ENCODE results near the gene SLC26A2. TPM values are rescaled to one million over a fixed set of nuclear protein-coding genes. Genes with fewer than 3 reads are reported as not detected.
A peak's percentile ranks its signal among the peaks of the same experiment; 100 is the strongest.
"Not testable (repeated sequence)": the region's sequence is repeated elsewhere in the genome, so short reads cannot be mapped to it uniquely, and the experiment has no call there.

SLC26A2 gene
- total and polyA plus RNA-seq, 12 donors = 1.3 to 9.6 (median 5.4) TPM

DNA sequence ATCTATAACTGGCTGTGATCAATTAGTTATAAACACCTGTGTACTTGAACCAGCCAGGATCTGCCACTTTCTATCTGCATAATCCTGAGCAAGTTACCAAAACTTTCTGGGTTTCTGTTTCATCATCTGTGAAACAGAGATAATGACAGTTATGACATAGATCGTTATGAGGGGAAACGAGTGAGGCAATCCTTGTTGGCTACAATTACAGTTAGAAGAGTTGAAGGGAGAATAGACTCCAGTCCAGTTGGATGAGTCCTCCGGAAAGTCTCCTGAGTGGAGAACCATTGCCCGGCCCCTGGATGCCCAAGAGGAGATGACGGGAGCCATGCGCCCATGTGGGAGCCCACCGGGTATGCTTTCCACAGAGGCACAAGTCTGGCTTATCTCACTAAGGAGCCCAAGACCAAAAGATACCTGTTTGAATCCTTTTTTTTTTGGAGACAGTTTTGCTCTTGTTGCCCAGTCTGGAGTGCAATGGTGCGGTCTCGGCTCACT is 20.4 kb upstream of the SLC26A2 start:
- WGBS, 2 donors = 77 to 83% methylated on average over 9 of the region's 9 CpGs
- ATAC-seq (peak in 1 of 8 donors; percentile 34), DNase-seq (no peak)
- Histone ChIP-seq H3K27me3 (no peaks in the 10 kb centered on the region), H3K36me3 (no peaks in the 10 kb centered on the region), H3K4me1 (peaks cover 0 to 28% (median 12%) of the 10 kb centered on the region in 9 donors), H3K9me3 (no peaks in the 10 kb centered on the region), H3K4me3 (no peak overlapping the region), H3K27ac (no peak overlapping the region)
- TF ChIP-seq, protein P1, sequence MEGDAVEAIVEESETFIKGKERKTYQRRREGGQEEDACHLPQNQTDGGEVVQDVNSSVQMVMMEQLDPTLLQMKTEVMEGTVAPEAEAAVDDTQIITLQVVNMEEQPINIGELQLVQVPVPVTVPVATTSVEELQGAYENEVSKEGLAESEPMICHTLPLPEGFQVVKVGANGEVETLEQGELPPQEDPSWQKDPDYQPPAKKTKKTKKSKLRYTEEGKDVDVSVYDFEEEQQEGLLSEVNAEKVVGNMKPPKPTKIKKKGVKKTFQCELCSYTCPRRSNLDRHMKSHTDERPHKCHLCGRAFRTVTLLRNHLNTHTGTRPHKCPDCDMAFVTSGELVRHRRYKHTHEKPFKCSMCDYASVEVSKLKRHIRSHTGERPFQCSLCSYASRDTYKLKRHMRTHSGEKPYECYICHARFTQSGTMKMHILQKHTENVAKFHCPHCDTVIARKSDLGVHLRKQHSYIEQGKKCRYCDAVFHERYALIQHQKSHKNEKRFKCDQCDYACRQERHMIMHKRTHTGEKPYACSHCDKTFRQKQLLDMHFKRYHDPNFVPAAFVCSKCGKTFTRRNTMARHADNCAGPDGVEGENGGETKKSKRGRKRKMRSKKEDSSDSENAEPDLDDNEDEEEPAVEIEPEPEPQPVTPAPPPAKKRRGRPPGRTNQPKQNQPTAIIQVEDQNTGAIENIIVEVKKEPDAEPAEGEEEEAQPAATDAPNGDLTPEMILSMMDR (IDR thresholded peaks at IDR 0.05) = no peak
- intact Hi-C loops (cut with DNase I) = no loop called here

DNA sequence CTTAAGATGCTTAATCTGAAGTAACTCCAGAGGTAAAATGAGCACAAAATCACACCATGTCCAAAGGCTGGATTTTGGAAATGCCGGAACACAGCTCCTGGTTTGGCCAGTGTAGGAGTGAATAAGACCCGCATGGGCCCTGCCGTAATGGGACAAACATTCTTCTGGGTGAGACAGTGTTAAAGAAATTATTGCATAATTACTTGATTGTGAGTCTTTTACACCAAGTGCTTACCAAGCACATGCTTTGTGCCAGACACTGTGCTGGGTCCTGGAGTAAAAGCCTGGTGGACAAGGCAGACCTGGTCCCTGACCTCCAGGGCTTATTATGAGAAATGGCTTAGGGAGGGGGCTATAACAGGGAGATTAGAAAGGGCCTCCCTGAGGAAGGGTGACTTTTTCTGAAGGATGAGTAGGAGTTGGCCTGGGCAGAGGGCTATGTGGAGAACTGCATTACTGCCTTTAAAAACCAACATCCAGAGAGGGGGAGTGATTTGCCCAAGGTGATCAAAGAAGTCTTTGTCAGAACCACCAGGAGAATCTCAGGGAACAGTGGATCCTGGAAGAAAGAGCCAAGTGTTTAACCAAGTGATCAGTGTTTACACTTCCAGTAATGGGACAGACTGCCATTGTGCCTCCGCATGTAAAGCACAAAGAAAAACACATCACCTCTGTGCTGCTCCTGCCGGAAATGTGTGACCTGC is 19.5 kb upstream of the SLC26A2 start:
- TF ChIP-seq, protein P1 (IDR thresholded peaks at IDR 0.05) = no peak
- Histone ChIP-seq H3K36me3 (no peaks in the 10 kb centered on the region), H3K27me3 (no peaks in the 10 kb centered on the region), H3K4me3 (no peak overlapping the region), H3K9me3 (no peaks in the 10 kb centered on the region), H3K27ac (no peak overlapping the region), H3K4me1 (peaks cover 0 to 28% (median 12%) of the 10 kb centered on the region in 9 donors)
- ATAC-seq (peak in 1 of 8 donors; percentile 16), DNase-seq (no peak)
- intact Hi-C loops (cut with DNase I) = no loop called here
- WGBS, 2 donors = 81 to 92% methylated on average over 5 of the region's 5 CpGs

DNA sequence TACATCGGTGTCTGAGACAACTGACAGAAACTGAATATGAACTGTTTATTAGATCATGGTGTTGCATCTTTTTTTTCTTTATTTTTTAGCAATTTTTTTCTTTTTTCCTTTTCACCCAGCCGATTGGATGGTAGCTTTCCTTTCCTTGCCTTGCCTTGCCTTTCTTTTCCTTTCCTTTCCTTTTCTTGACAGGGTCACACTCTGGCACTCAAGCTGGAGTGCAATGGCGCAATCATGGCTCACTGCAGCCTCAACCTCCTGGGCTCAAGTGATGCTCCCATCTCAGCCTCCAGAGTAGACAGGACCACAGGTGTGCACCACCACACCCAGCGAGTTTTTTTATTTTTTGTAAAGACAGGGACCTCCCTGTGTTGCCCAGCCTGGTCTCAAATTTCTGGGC is 18.8 kb upstream of the SLC26A2 start:
- H3K27ac ChIP-seq = no peak overlapping the region
- TF ChIP-seq, protein P1 (IDR thresholded peaks at IDR 0.05) = no peak
- peaks cover 0 to 2% (median 0%) of the 10 kb centered on the region in 7 donors for H3K27me3 ChIP-seq
- DNase-seq (no peak), ATAC-seq (no peak)
- 90 to 99% methylated on average over 4 of the region's 4 CpGs for WGBS, 2 donors
- intact Hi-C loops (cut with DNase I) = no loop called here
- H3K4me3 ChIP-seq = no peak overlapping the region
- no peaks in the 10 kb centered on the region for H3K9me3 ChIP-seq
- peaks cover 0 to 28% (median 12%) of the 10 kb centered on the region in 9 donors for H3K4me1 ChIP-seq
- no peaks in the 10 kb centered on the region for H3K36me3 ChIP-seq

DNA sequence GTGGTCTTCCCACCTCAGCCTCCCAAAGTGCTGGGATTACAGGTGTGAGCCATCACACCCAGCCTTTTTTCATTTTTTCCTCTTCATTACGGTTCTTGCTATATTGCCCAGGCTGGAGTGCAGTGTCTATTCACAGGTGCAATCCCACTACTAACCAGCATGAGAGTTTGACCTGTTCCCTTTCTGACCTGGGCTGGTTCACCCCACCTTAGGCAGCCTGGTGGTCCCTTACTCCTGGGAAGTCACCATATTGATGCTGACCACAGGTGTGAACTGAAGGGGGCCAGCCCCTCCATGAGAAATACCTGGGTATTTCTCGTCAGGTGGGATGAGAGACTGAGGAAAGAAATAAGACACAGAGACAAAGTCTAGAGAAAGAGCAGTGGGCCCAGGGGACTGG is 18.4 kb upstream of the SLC26A2 start:
- TF ChIP-seq, protein P1 (IDR thresholded peaks at IDR 0.05) = no peak
- intact Hi-C loops (cut with DNase I) = no loop called here
- H3K36me3 ChIP-seq = no peaks in the 10 kb centered on the region

DNA sequence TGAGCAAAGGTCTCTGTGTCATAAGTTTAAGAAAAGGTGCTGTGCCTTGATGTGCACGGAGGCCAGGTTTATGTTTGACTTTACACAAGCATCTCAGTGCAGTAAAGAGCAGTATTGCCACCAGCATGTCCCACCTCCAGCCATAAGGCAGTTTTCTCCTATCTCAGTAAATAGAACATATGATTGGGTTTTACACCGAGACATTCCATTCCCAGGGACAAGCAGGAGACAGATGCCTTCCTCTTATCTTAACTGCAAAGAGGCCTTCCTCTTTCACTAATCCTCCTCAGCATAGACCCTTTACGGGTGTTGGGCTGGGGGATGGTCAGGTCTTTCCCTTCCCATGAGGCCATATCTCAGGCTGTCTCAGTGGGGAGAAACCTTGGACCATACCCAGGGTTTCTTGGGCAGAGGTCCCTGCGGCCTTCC is 17.8 kb upstream of the SLC26A2 start:
- DNase-seq; H3K9me3 ChIP-seq; ATAC-seq; H3K4me3 ChIP-seq; H3K27me3 ChIP-seq; H3K36me3 ChIP-seq; H3K27ac ChIP-seq; intact Hi-C loops (cut with DNase I): not testable (repeated sequence)
- peaks cover 0 to 24% (median 12%) of the 10 kb centered on the region in 9 donors for H3K4me1 ChIP-seq
- 61 to 66% methylated on average over 4 of the region's 4 CpGs for WGBS, 2 donors

More for the DNA sequence above, 18.4 kb upstream of the SLC26A2 start:
- DNase-seq (no peak), ATAC-seq (no peak)
- no peak overlapping the region for H3K4me3 ChIP-seq
- H3K27ac ChIP-seq = no peak overlapping the region
- no peaks in the 10 kb centered on the region for H3K9me3 ChIP-seq
- peaks cover 0 to 28% (median 12%) of the 10 kb centered on the region in 9 donors for H3K4me1 ChIP-seq
- 95 to 96% methylated on average over 2 of the region's 2 CpGs for WGBS, 2 donors
- peaks cover 0 to 3% (median 0%) of the 10 kb centered on the region in 7 donors for H3K27me3 ChIP-seq

- H3K27ac ChIP-seq; H3K4me3 ChIP-seq; DNase-seq; H3K36me3 ChIP-seq; H3K27me3 ChIP-seq; H3K9me3 ChIP-seq; intact Hi-C loops (cut with DNase I); ATAC-seq: not testable (repeated sequence)
- peaks cover 0 to 19% (median 12%) of the 10 kb centered on the region in 9 donors for H3K4me1 ChIP-seq
- WGBS, 2 donors = 77 to 94% methylated on average over 6 of the region's 6 CpGs
Measured at GRCh38 chr5:149943177-149943949, 17.2 kb upstream of the SLC26A2 start.
